ENCODE measurements around the gene TARS1. TPM values are rescaled to one million over a fixed set of nuclear protein-coding genes. Genes with fewer than 3 reads are reported as not detected.

TARS1 gene
- total RNA-seq, 1 experiment from 2014 or later, result 417 TPM

- Histone ChIP-seq H4K8ac (replicated peaks; ENCODE audit: insufficient read length, low read depth, low read length) (no peak overlapping the region), H3K9ac (ENCODE audit: extremely low read depth, insufficient read length, low read length) (no peak overlapping the region), H3K79me2 (ENCODE audit: insufficient read depth, low read length) (no peaks in the 10 kb centered on the region), H4K20me1 (ENCODE audit: control insufficient read depth, insufficient read depth, insufficient read length) (no peaks in the 10 kb centered on the region), H3K14ac (ENCODE audit: insufficient read depth, low read length) (no peak overlapping the region), H4K5ac (ENCODE audit: insufficient read length, low read depth, low read length) (no peak overlapping the region), H3K18ac (ENCODE audit: insufficient read length, low read depth, low read length) (no peak overlapping the region), H3K4ac (ENCODE audit: low read depth, low read length) (no peak overlapping the region), H2BK120ac (ENCODE audit: low read depth, low read length, poor library complexity, severe bottlenecking) (no peak overlapping the region), H3K79me1 (ENCODE audit: insufficient read depth, low read depth, low read length, poor library complexity, severe bottlenecking) (peaks cover 3% of the 10 kb centered on the region), H2BK15ac (ENCODE audit: low read depth, low read length) (no peak overlapping the region), H3K23ac (ENCODE audit: insufficient read length, low read depth, low read length) (no peak overlapping the region), H3K56ac (ENCODE audit: insufficient read length, low read depth, low read length) (no peak overlapping the region), H2AFZ (ENCODE audit: low read length) (no peak overlapping the region), H2AK5ac (ENCODE audit: insufficient read length, low read length) (no peak overlapping the region), H2BK5ac (ENCODE audit: insufficient read length, low read length) (no peak overlapping the region), H2BK12ac (ENCODE audit: insufficient read length, low read depth, low read length) (no peak overlapping the region), H2BK20ac (ENCODE audit: low read depth, low read length, poor library complexity, severe bottlenecking) (no peak overlapping the region), H3K4me1 (ENCODE audit: insufficient read depth, low read length) (no peaks in the 10 kb centered on the region), H3K4me2 (ENCODE audit: insufficient read depth, insufficient read length, low read length) (no peak overlapping the region), H3K27ac (ENCODE audit: insufficient read length, low read depth, low read length) (no peak overlapping the region), H4K91ac (ENCODE audit: insufficient read length, low read depth, low read length) (no peak overlapping the region), H3K23me2 (ENCODE audit: insufficient read length, low read depth, low read length, poor library complexity, severe bottlenecking) (no peaks in the 10 kb centered on the region), H3K27me3 (ENCODE audit: insufficient read depth, low read length) (no peaks in the 10 kb centered on the region), H3K9me3 (ENCODE audit: control insufficient read depth, low read depth, low read length) (no peaks in the 10 kb centered on the region), H3T11ph (ENCODE audit: low read length) (peak overlapping the region; percentile 8)
- Mint-ChIP-seq H3K4me3 (peak overlapping the region in 1 of 2 experiments; percentile 19; a peak in 3 of 5 replicates), H3K27ac (peak overlapping the region; percentile 94 to 96 (median 94)), H3K4me1 (peaks cover 24 to 28% of the 10 kb centered on the region in 2 experiments), H3K27me3 (ENCODE audit: low read depth) (no peaks in the 10 kb centered on the region), H3K36me3 (ENCODE audit: insufficient read depth in 1 of 3, low read depth in 3 of 3) (peaks cover 79 to 97% (median 96%) of the 10 kb centered on the region in 3 experiments), H3K9me3 (peaks cover 2 to 3% of the 10 kb centered on the region in 2 experiments; a peak in 4 of 5 replicates)
- TF ChIP-seq CTCF (conservative IDR thresholded peaks at IDR 0.05), result no peak
- no CpG with 5 or more reads among the region's 2 CpGs for WGBS (ENCODE audit: extremely low coverage, insufficient read length, low lambda C conversion rate)
- DNase-seq, result peak; percentile 46
Observed at GRCh38 chr5:33472805-33473409, 32.1 kb downstream of the TARS1 start.
